ENCODE data around the gene VAT1.

DNA sequence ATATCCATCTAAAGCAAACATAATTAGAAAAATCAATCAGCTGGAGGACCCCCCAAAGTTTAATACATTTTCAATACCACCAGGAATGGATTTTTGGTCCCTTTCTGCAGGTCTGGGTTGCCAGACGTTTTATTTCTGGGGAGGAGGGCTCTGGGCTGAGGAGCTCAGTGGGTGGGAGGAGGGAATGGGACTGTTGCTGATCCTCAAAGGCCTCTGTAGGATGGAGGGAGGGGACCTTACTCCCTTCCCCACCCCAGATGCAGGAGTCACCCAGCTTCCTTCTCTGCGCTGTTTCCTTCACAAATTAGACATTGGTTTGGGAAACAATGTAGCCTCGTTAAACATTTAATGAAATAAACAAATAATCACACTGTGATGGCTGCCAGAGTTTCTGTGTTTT is 9.5 kb upstream of the VAT1 start:
- TF ChIP-seq POLR2A (IDR thresholded peaks at IDR 0.05) (no peak), CTCF (IDR thresholded peaks at IDR 0.05) (no peak), EP300 (IDR thresholded peaks at IDR 0.05) (no peak)

All from ovary (tissue), 3 donors.